ENCODE results near the gene RSBN1L.

DNA sequence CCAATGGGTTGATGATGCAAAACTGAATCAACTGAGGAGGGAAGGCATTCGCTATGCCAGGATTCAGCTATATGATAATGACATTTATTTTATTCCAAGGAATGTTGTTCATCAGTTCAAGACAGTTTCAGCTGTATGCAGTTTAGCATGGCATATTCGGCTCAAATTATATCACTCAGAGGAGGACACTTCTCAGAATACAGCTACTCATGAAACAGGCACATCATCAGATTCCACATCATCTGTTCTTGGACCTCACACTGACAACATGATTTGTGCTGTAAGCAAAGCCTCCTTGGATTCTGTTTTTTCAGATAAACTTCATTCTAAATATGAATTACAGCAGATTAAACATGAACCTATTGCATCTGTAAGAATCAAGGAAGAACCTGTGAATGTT is 82.3 kb downstream of the RSBN1L start:
- TF ChIP-seq, protein P1, sequence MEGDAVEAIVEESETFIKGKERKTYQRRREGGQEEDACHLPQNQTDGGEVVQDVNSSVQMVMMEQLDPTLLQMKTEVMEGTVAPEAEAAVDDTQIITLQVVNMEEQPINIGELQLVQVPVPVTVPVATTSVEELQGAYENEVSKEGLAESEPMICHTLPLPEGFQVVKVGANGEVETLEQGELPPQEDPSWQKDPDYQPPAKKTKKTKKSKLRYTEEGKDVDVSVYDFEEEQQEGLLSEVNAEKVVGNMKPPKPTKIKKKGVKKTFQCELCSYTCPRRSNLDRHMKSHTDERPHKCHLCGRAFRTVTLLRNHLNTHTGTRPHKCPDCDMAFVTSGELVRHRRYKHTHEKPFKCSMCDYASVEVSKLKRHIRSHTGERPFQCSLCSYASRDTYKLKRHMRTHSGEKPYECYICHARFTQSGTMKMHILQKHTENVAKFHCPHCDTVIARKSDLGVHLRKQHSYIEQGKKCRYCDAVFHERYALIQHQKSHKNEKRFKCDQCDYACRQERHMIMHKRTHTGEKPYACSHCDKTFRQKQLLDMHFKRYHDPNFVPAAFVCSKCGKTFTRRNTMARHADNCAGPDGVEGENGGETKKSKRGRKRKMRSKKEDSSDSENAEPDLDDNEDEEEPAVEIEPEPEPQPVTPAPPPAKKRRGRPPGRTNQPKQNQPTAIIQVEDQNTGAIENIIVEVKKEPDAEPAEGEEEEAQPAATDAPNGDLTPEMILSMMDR (conservative IDR thresholded peaks at IDR 0.05) = no peak
- TF ChIP-seq ZFX (IDR thresholded peaks at IDR 0.05) = no peak
